Measurements from ENCODE around the gene CASQ1.
A peak's percentile ranks its signal among the peaks of the same experiment; 100 is the strongest.

DNA sequence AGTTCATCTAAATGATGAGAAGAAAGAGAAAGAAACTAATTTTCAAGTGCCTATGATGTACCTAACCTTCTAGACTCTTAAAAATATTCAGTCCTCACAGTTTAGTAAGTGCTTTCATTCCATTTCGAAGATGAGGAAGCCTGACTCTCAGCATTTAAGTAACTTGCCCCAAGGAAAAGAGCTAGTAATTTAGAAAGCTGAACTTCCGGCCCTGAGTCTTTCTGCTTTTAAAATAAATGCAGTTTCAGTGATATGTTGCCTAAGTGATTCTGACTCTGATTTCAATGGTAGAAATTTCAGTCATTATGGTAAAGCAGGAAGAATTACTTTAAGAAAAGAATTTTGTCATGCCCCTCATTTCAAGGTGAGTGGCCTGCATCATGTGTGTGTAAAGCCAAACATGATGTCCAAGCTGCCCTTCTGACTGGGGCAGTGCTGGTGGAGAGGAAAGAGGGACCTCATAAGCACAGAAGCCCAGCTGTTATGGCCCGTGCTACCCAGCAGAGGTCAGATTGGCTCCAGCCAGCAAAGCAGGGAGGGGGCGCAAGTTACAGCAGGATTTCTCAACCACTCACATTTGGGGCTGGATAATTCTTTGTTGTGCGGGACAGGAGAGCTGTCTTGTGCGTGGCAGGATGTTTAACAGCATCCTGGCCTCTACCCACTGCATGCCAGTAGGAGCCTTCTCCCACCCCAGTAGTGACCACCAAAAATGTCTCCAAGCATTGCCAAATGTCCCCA, 28.2 kb upstream of the CASQ1 start:
- TF ChIP-seq, protein P1, sequence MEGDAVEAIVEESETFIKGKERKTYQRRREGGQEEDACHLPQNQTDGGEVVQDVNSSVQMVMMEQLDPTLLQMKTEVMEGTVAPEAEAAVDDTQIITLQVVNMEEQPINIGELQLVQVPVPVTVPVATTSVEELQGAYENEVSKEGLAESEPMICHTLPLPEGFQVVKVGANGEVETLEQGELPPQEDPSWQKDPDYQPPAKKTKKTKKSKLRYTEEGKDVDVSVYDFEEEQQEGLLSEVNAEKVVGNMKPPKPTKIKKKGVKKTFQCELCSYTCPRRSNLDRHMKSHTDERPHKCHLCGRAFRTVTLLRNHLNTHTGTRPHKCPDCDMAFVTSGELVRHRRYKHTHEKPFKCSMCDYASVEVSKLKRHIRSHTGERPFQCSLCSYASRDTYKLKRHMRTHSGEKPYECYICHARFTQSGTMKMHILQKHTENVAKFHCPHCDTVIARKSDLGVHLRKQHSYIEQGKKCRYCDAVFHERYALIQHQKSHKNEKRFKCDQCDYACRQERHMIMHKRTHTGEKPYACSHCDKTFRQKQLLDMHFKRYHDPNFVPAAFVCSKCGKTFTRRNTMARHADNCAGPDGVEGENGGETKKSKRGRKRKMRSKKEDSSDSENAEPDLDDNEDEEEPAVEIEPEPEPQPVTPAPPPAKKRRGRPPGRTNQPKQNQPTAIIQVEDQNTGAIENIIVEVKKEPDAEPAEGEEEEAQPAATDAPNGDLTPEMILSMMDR (IDR thresholded peaks at IDR 0.05) = peak; percentile 34
- TF ChIP-seq ZFX (IDR thresholded peaks at IDR 0.05; ENCODE audit: borderline replicate concordance) = no peak

Data from 22Rv1 (cell line).